BE2C (cell line): ENCODE results near the gene SQSTM1.
A peak's percentile ranks its signal among the peaks of the same experiment; 100 is the strongest.

Experiments
- DNase-seq: peaks from one replicate; pipeline ENCODE4 v3.0.0-alpha.2; 2020
- H3K27me3 ChIP-seq: fragments of 250-450 bp; sonication (Bioruptor Pico); 2 replicates; pipeline ENCODE4 v1.5.1; 2020; ENCODE audit warnings: mild to moderate bottlenecking
- H3K36me3 ChIP-seq: fragments of 250-450 bp; sonication (Bioruptor Pico); 2 replicates; pipeline ENCODE4 v1.5.1; 2020; ENCODE audit warnings: mild to moderate bottlenecking
- H3K4me1 ChIP-seq: fragments of 250-450 bp; sonication (Bioruptor Pico); 2 replicates; pipeline ENCODE4 v1.5.1; 2020
- H3K4me3 ChIP-seq: 2 replicates; pipeline ENCODE4 v1.5.1; 2011; ENCODE audit warnings: low read depth, low read length
- H3K9me3 ChIP-seq: fragments of 250-450 bp; sonication (Bioruptor Pico); 2 replicates; pipeline ENCODE4 v1.5.1; 2020
- CTCF ChIP-seq: IDR thresholded peaks from 2 replicates; pipeline ENCODE4 v1.5.1; 2012; ENCODE audit warnings: mild to moderate bottlenecking, low read depth, low read length

The SQSTM1 gene

GRCh38 chr5:179793468-179794139 is 27.1 kb upstream of the SQSTM1 start, which contains the start of gene LTC4S:
LTC4S (plus strand) TSS chr5:179793986; CDS start chr5:179794081, 95 bp downstream.
- no peaks in the 10 kb centered on the region for H3K27me3 ChIP-seq
- no peaks in the 10 kb centered on the region for H3K9me3 ChIP-seq
- H3K36me3 ChIP-seq: peaks cover under 1% of the 10 kb centered on the region
- no peak for TF ChIP-seq CTCF
- H3K4me1 ChIP-seq: no peaks in the 10 kb centered on the region
- no peak for DNase-seq
- no peak within 1 kb of the TSS for H3K4me3 ChIP-seq

- Histone ChIP-seq H3K4me3 (no peak overlapping the region), H3K27me3 (no peaks in the 10 kb centered on the region), H3K4me1 (no peaks in the 10 kb centered on the region), H3K9me3 (no peaks in the 10 kb centered on the region), H3K36me3 (peaks cover 7% of the 10 kb centered on the region)
- DNase-seq: no peak
- TF ChIP-seq CTCF: no peak
These were observed 26.5 kb upstream of the SQSTM1 start for GRCh38 chr5:179794171-179794570.

GRCh38 chr5:179794575-179794974 is 26.1 kb upstream of the SQSTM1 start:
- TF ChIP-seq CTCF: no peak
- no peak for DNase-seq
- Histone ChIP-seq H3K36me3 (peaks cover 9% of the 10 kb centered on the region), H3K27me3 (no peaks in the 10 kb centered on the region), H3K4me1 (no peaks in the 10 kb centered on the region), H3K9me3 (no peaks in the 10 kb centered on the region), H3K4me3 (no peak overlapping the region)

- DNase-seq: no peak
- H3K4me3 ChIP-seq: peak overlapping the region; percentile 63
- H3K9me3 ChIP-seq: no peaks in the 10 kb centered on the region
- no peak for TF ChIP-seq CTCF
- H3K27me3 ChIP-seq: no peaks in the 10 kb centered on the region
- H3K36me3 ChIP-seq: peaks cover 9% of the 10 kb centered on the region
- no peaks in the 10 kb centered on the region for H3K4me1 ChIP-seq
These were observed 25.4 kb upstream of the SQSTM1 start for GRCh38 chr5:179795049-179795862.

- TF ChIP-seq CTCF: peak; percentile 41
- Histone ChIP-seq H3K36me3 (peaks cover 9% of the 10 kb centered on the region), H3K4me3 (peak overlapping the region; percentile 63), H3K27me3 (no peaks in the 10 kb centered on the region), H3K4me1 (no peaks in the 10 kb centered on the region), H3K9me3 (no peaks in the 10 kb centered on the region)
- peak; percentile 87 for DNase-seq
These were observed 24.6 kb upstream of the SQSTM1 start for GRCh38 chr5:179795863-179796833.
